NCI-H1930 (cell line): ENCODE measurements around the gene NOL4L.

Source experiments
- DNase-seq, 2 experiments: peaks; one replicate each; lab custom pipeline; 2025; lab: John Stamatoyannopoulos, UW

The NOL4L gene

GRCh38 chr20:32560989-32561830 lies 23.9 kb downstream of the NOL4L start:
- DNase-seq: no peak

- no peak for DNase-seq
Measured at GRCh38 chr20:32560482-32560988, 24.6 kb downstream of the NOL4L start.

- no peak for DNase-seq
Measured at GRCh38 chr20:32559753-32560380, 25.3 kb downstream of the NOL4L start.

GRCh38 chr20:32559205-32559752 lies 25.9 kb downstream of the NOL4L start:
- no peak for DNase-seq

- DNase-seq: no peak
Measured at GRCh38 chr20:32558526-32558925, 26.6 kb downstream of the NOL4L start.

GRCh38 chr20:32557319-32557718 lies 27.8 kb downstream of the NOL4L start:
- DNase-seq: no peak

GRCh38 chr20:32556312-32557184 lies 28.6 kb downstream of the NOL4L start:
- no peak for DNase-seq

- DNase-seq: no peak
Measured at GRCh38 chr20:32555584-32555983, 29.5 kb downstream of the NOL4L start.

- no peak for DNase-seq
Measured at GRCh38 chr20:32554965-32555289, 30.2 kb downstream of the NOL4L start.

- DNase-seq: no peak
Measured at GRCh38 chr20:32553618-32554017, 31.5 kb downstream of the NOL4L start.

GRCh38 chr20:32551693-32552092 lies 33.4 kb downstream of the NOL4L start:
- DNase-seq: no peak

- no peak for DNase-seq
Measured at GRCh38 chr20:32549842-32550241, 35.3 kb downstream of the NOL4L start.

- DNase-seq: no peak
Measured at GRCh38 chr20:32547753-32548034, 37.4 kb downstream of the NOL4L start.

GRCh38 chr20:32546918-32547752 lies 38.0 kb downstream of the NOL4L start:
- no peak for DNase-seq

- DNase-seq: no peak
Measured at GRCh38 chr20:32544893-32545840, 40.0 kb downstream of the NOL4L start.

GRCh38 chr20:32544260-32544722 lies 40.8 kb downstream of the NOL4L start:
- no peak for DNase-seq

- DNase-seq: no peak
Measured at GRCh38 chr20:32543570-32544259, 41.4 kb downstream of the NOL4L start.

GRCh38 chr20:32542259-32542615 lies 42.9 kb downstream of the NOL4L start:
- no peak for DNase-seq
